COLO668 (cell line): ENCODE data around the gene EIF2D.

Source experiments
- DNase-seq: peaks from one replicate; lab custom pipeline; 2025; ENCODE audit not compliant: unreplicated experiment; lab: John Stamatoyannopoulos, UW

Gene EIF2D

DNA sequence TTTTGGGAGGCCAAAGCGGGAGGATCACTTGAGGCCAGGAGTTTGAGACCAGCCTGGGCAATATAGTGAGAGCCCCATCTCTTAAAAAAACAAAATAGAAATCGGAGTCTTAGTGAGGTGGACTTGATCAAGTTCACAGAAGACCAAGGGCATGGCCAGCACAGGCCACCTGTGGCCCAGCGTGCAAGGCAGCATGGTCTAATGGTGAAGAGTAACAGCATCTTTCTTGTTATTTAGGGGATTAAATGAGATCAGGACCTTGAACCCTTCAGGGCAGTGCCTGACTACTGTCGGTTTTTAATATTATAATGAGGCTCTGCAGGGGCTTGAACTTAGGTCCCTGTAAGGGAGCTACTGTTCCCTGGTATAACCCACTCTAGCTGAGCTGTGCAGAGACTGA is 38.5 kb downstream of the EIF2D start:
- DNase-seq, result no peak

DNA sequence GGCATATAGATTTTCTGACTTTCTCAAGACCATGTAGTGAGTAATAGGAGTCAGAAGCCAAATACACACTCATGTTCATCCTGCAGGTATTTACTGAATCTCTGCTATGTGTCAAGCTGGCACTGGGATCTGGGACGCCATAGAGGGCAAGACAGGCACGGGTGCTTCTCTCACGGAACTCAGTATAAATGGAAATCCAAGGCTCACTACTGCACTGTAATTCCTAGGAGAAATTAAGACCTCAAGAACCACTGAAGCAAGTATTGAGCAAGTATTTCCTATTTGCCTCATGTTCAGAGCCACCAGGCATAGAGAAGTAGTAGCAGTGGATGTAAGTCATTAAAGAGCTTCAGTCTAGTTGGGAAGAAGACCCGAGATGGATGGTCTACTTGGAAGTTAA is 38.9 kb downstream of the EIF2D start:
- DNase-seq, result no peak

DNA sequence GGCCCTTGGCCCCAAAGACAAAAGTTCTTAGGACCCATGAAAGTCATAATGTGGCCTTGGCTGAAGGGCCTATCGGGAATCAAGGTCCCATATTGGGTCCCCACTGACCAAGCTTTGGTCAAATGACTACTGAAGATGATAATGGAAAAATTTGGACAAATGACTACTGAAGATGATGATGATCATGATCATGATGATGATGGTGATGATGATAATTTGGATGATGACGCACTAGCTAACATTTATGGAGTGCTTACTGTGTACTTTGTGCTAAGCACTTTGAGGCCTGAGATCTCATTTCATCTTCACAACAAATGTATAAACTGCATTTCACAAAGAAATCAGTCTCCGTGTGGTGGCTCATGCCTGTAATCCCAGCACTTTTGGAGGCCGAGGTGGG is 39.4 kb downstream of the EIF2D start:
- no peak for DNase-seq

GRCh38 chr1:206570529-206570928 is 41.7 kb downstream of the EIF2D start:
- DNase-seq, result no peak

DNA sequence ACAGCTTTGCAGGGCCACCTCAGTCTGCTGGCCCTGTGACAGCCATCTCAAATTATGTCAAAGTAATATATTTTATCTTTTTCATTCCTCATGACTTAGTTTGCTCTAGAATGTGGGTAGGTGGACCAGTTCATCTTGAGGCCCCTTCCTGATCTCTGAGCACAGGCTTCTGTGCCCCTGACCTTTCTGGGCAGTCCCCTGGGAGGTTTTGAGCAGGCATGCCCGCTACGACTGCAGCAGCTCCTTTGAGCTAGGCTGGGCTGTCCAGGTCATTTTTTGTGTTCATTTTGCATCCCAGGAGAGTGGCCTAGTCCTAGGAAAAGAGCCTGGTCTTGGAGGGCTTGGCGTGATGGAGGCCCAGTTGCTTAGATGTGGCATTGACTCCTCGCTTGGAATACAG is 42.7 kb downstream of the EIF2D start:
- no peak for DNase-seq

GRCh38 chr1:206568779-206569352 is 43.4 kb downstream of the EIF2D start:
- no peak for DNase-seq

DNA sequence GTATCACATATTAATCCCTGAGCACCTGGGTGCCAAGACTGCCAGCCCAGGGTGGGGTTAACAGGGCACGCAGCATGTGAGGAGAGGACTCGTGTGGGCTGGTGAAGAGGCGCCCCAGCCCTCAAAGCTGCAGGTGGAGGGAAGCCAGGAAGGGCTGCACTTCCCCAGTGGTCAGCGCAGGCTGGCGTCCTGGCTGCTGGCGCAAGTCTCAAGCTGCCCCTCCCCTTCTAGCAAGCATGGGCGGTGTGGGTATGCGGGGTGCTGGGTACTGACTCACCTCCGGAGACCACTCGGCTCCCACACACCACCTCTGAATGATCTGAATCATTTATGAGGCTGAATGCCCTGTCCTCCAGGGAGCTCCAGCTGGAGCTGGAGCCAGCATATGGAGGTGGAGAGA is 44.0 kb downstream of the EIF2D start:
- DNase-seq, result no peak

GRCh38 chr1:206566999-206567398 is 45.3 kb downstream of the EIF2D start:
- DNase-seq, result peak; percentile 80

GRCh38 chr1:206565995-206566394 is 46.3 kb downstream of the EIF2D start:
- no peak for DNase-seq

DNA sequence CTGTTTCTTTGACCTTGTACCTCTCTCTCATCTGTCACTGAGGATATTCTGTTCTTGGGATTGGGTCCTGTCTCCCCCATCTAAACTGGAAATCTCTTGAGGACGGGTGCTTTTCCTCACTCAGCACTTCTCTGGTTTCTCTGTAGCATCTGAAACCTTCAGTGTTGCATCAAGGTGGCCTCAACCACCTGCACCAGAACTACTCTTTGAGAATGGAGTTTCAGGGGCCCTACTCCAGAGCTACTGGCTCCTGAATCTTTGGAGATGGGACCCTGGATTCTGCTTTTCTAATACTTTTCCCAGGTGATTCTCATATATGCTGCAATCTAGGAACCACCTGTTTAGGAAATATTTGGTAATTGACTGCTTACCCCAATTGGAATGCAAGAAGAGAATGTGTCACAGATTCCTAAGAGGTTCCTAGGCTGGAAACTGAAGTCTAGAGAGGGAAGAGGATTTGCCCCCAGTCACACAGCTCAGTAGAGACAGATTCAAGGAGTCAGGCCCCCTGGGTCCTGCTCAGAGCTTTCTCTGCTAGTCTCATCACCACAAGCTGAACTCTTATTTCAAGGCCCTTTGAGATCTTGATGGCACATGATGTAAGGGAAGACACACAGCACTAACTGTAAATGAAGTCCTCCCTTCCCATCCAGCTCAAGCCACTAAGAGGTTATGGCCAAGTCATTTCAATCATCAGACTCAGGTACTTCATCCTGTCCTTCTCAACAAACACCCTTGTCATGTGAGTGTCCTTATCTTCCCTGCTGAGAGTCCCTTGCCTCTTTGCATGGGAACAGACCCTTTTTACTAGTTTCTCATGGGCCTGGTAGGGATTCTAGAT is 48.7 kb downstream of the EIF2D start:
- no peak for DNase-seq

- DNase-seq, result peak; percentile 31
These were observed 52.1 kb downstream of the EIF2D start for GRCh38 chr1:206560007-206560716.

DNA sequence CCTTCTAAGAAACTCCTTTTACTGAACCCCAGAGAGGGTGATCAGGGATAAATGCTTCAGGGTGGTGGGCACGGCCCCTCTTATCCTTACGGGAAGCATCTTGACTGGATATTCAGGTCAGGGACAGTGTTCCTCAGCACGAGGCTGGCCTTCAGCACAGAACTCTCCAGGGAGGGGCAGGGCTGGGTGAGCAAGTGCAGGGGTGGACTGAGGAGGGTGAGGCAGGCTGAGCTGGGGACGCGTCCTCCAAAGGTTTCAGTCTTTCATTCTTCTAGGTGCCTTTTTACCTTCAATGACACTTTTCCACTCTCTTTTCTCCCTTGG is 52.6 kb downstream of the EIF2D start:
- peak; percentile 35 for DNase-seq

- DNase-seq, result peak; percentile 42
These were observed 53.2 kb downstream of the EIF2D start for GRCh38 chr1:206558794-206559671.

DNA sequence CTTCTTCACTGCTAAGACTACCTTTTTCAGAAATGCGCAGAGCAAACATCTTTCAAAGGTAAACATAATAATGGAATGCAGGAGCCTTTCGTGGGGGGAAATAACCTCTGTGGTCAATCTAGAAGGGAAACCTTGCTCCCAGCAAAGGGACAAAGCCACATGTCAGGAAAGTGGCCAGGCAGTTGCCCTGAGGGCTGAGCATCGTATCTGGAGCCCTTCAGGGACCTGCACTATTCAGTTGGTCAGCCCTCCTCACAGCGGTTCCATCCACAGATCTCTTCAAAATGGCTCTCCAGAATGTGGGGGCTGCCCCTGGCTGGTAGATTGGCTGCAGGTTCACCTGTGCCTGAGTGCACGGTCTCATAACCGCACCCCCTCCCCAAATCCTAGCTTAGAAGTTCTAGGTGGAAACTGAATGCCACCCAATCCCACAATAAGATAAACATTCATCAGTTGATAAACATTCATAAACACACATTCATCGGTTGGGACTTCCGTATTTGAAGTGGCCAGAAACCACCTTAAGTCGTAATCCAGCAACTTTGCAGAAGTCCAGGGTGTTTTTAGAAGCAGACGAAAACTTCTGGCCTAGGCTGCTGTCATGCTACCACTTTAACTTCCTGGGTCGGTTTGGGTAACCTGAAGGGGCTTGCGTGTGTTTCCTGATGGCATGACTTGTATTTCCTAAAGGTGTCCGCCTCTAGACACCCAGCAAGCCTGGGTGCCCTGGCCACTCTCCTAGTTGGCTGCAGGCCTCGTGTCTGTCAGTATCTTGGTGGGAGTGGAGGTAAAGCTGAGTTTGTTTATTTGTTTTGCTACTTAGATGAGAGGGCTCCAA is 54.4 kb downstream of the EIF2D start:
- peak; percentile 52 for DNase-seq

DNA sequence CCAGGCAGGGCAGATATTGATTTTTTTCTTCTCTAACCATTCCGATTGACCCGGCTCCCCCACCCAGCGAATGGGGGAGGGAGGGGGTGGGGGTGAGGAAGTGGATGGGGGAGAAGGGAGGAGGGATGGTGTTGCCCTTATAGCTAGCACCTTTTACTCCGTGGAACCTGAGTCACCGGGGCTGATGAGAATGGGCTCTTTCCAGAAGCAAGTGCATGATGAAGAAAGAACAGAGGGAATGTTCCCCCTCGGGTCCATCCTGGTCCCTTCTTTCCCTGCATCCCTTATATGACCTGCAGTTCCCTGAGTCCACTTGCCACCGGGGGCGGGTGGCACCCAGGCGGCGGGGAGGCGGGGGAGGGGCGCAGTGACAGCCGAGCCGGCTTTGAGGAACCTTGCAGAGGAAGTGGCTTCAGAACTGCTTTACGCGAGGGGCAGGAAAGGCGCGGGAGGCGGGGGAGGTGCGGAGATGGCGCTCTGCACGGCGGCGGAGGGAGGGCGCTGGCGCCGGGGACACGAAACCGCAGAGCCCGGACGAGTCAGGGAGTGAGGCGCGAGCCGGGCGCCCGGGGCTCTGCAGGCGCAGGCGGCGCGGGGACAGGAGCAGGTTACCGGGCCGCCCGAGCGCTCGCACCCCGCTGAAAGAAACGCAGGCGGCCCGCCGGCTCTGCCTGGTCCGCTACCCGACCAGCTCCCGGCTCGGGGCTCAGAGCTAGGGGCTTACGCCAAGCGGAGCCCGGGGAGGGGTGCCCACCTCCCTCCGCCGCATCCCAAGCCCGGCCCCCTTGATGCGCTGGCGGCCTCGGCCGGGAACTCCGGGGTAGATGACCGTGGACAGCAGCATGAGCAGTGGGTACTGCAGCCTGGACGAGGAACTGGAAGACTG is 55.3 kb downstream of the EIF2D start:
- DNase-seq, result peak; percentile 86

GRCh38 chr1:206556047-206556749 is 56.1 kb downstream of the EIF2D start:
- peak; percentile 38 for DNase-seq

- peak; percentile 19 for DNase-seq
These were observed 56.8 kb downstream of the EIF2D start for GRCh38 chr1:206555473-206555935.

DNA sequence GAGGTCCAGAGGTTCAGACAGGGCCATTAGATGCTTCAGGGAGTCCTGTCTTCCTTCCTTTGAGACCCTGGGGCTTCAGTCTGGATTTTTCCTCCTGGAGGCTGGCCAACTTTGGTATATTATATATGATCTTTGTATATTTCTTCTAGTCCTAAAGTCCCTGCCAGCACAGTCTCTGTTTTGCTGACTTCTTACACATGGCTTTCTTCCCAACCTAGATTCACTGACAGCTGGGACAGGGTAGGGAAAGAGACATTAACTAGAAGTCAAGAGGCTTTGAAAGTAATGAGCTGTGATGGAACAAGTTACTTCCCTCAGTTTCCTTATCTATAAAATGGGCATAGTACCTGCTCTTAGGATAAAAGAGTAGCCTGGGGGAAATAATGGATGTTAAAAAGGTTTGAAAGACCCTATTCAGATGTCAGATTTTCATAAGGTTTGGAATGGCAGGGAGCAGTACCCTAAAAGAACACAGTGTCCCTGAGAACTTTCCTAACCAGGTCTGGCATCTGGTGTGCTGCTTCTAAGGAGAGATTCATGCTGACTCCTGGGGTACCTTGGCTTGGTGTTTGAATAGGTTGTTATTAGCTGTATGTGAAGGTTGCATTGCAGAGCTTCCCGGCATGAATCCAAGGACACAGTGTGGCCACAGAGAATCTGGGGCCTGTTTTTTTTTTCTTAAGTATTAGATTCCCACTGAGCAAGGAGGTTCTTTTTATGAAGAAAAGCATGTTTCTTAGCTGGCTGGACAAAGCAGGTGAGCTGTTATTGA is 57.4 kb downstream of the EIF2D start:
- no peak for DNase-seq
